ENCODE results near the gene MED6. TPM values are rescaled to one million over a fixed set of nuclear protein-coding genes. Genes with fewer than 3 reads are reported as not detected.

The MED6 gene
- total and polyA plus RNA-seq, 2 of the 13 experiments (the other 11 are each of a cell fraction or from before 2014, with no cell fraction given): 44.8 to 47.8 TPM

- no peak for FAIRE-seq
- ChIA-PET POLR2A (no interaction called here), CTCF (ENCODE audit: low intra/inter-chr PET ratio, low total read pairs) (no interaction called here)
- Histone ChIP-seq H3K9ac (ENCODE audit: insufficient read depth, low read depth, low read length) (no peak overlapping the region), H3K36me3 (replicated peaks in 1 of 2; ENCODE audit: control insufficient read depth in 1 of 2, insufficient read depth in 2 of 2, low read length in 2 of 2) (no peaks in the 10 kb centered on the region), H3K4me3 (replicated peaks in 1 of 3; ENCODE audit: insufficient read depth in 1 of 3, low read depth in 2 of 3, low read length in 3 of 3) (no peak overlapping the region), H3K4me2 (ENCODE audit: low read depth, low read length) (no peak overlapping the region), H3K27ac (ENCODE audit: extremely low read length, insufficient read depth, low read length) (no peak overlapping the region), H4K20me1 (ENCODE audit: insufficient read depth, low read length) (no peaks in the 10 kb centered on the region), H3K9me3 (ENCODE audit: low read length) (peaks cover 9% of the 10 kb centered on the region), H3K4me1 (ENCODE audit: insufficient read depth, low read length) (no peaks in the 10 kb centered on the region), H2AFZ (ENCODE audit: low read length) (no peak overlapping the region), H3K79me2 (ENCODE audit: insufficient read depth, low read length) (no peaks in the 10 kb centered on the region), H3K27me3 (ENCODE audit: control insufficient read depth in 1 of 2, insufficient read depth in 2 of 2, low read length in 2 of 2) (peaks cover 0 to 8% of the 10 kb centered on the region in 2 experiments; a peak in 1 of 5 replicates)
- BruUV-seq (replicated peaks): no TSS peak
- in situ Hi-C loops (cut with HindIII; ENCODE audit: extremely low pct_ligation_motif_present, low pct_unique_long_range_greater_than_20kb) (no loop called here), intact Hi-C loops (cut with micrococcal nuclease; ENCODE audit: unreplicated experiment) (no loop called here)
- no peak for DNase-seq (ENCODE audit: low spot score)
- no peak for ATAC-seq
- 38% methylated on average over 3 of the region's 3 CpGs for WGBS (ENCODE audit: low lambda C conversion rate)
- no peak for TF ChIP-seq HMG20A (CRISPR knock-in tag; IDR thresholded peaks at IDR 0.05; ENCODE audit: borderline replicate concordance)
- TF ChIP-seq LBX2 (CRISPR knock-in tag; IDR thresholded peaks at IDR 0.05; ENCODE audit: borderline replicate concordance): no peak
- TF ChIP-seq DNMT3B (CRISPR knock-in tag; conservative IDR thresholded peaks at IDR 0.05): no peak
- TF ChIP-seq ZNF740 (CRISPR knock-in tag; IDR thresholded peaks at IDR 0.05): no peak
Measured at GRCh38 chr14:70631948-70632347, 31.5 kb upstream of the MED6 start.

GRCh38 chr14:70624972-70625371 is 24.5 kb upstream of the MED6 start:
- Histone ChIP-seq H3K4me2 (ENCODE audit: low read depth, low read length) (no peak overlapping the region), H3K36me3 (replicated peaks in 1 of 2; ENCODE audit: control insufficient read depth in 1 of 2, insufficient read depth in 2 of 2, low read length in 2 of 2) (no peaks in the 10 kb centered on the region), H3K4me1 (ENCODE audit: insufficient read depth, low read length) (no peaks in the 10 kb centered on the region), H3K9ac (ENCODE audit: insufficient read depth, low read depth, low read length) (no peak overlapping the region), H4K20me1 (ENCODE audit: insufficient read depth, low read length) (no peaks in the 10 kb centered on the region), H3K27ac (ENCODE audit: extremely low read length, insufficient read depth, low read length) (no peak overlapping the region), H3K9me3 (ENCODE audit: low read length) (peaks cover 20% of the 10 kb centered on the region), H3K4me3 (replicated peaks in 1 of 3; ENCODE audit: insufficient read depth in 1 of 3, low read depth in 2 of 3, low read length in 3 of 3) (no peak overlapping the region), H3K79me2 (ENCODE audit: insufficient read depth, low read length) (no peaks in the 10 kb centered on the region), H2AFZ (ENCODE audit: low read length) (no peak overlapping the region), H3K27me3 (ENCODE audit: control insufficient read depth in 1 of 2, insufficient read depth in 2 of 2, low read length in 2 of 2) (no peaks in the 10 kb centered on the region)
- in situ Hi-C loops (cut with HindIII; ENCODE audit: extremely low pct_ligation_motif_present, low pct_unique_long_range_greater_than_20kb): loop anchor here (5.0 to 25.0 kb wide), 2 partner anchors 197 to 337 kb away; no protein-coding TSS in a partner anchor
- WGBS (ENCODE audit: low lambda C conversion rate): 0% methylated on average over 1 of the region's 1 CpG
- no TSS peak for BruUV-seq (replicated peaks)
- FAIRE-seq (no peak), ATAC-seq (no peak), DNase-seq (ENCODE audit: low spot score) (no peak)
- CTCF ChIA-PET (ENCODE audit: low intra/inter-chr PET ratio, low total read pairs): interaction anchor here (4.0 kb wide), 1 partner anchor 192 kb away, joined by 52 read pairs; no protein-coding TSS in a partner anchor
- intact Hi-C loops (cut with micrococcal nuclease; ENCODE audit: unreplicated experiment): loop anchor here (5.0 kb wide), 1 partner anchor 347 kb away; no protein-coding TSS in a partner anchor
- POLR2A ChIA-PET: no interaction called here
- TF ChIP-seq CREBL2 (CRISPR knock-in tag; IDR thresholded peaks at IDR 0.05; ENCODE audit: borderline replicate concordance) (no peak), IKZF5 (CRISPR knock-in tag; IDR thresholded peaks at IDR 0.05) (no peak), TAF15 (IDR thresholded peaks at IDR 0.05; ENCODE audit: low read depth, low read length, poor library complexity, severe bottlenecking) (no peak), NRL (CRISPR knock-in tag; IDR thresholded peaks at IDR 0.05; ENCODE audit: borderline replicate concordance) (no peak), NR2F2 (IDR thresholded peaks at IDR 0.05; ENCODE audit: borderline replicate concordance, low read depth) (no peak), RERE (CRISPR knock-in tag; IDR thresholded peaks at IDR 0.05; ENCODE audit: low read depth) (no peak), ZNF629 (CRISPR knock-in tag; conservative IDR thresholded peaks at IDR 0.05) (no peak)

Measured in HepG2 (cell line).